SK-N-SH (cell line): ENCODE results near the gene PAGE1. TPM values are rescaled to one million over a fixed set of nuclear protein-coding genes. Genes with fewer than 3 reads are reported as not detected.

ENCODE experiments used
- CTCF ChIA-PET: fragments of 300-600, 350-600 bp; formaldehyde crosslinking; extraction: SDS; loops from one replicate; lab custom pipeline; 2021; lab: Yijun Ruan, JAX
- POLR2A ChIA-PET: fragments of 350-600 bp; sonication (Branson Sonifier 250); formaldehyde crosslinking; extraction: SDS; loops from one replicate; lab custom pipeline; 2020; ENCODE audit warnings: antibody characterized with exemption, inconsistent platforms; lab: Yijun Ruan, JAX
- DNase-seq: peaks from one replicate; pipeline ENCODE4 v3.0.0; 2012
- H2AFZ ChIP-seq: fragments of 200-600 bp; sonication (generic); 2 replicates; pipeline ENCODE4 v1.8.1; 2016; ENCODE audit warnings: antibody characterized with exemption, mild to moderate bottlenecking, low read depth
- H3F3A ChIP-seq: fragments of 200-600 bp; sonication (generic); replicated peaks from 2 replicates; pipeline ENCODE3; 2016; ENCODE audit warnings: antibody characterized with exemption, mild to moderate bottlenecking; ENCODE audit not compliant: insufficient read depth
- H3K27ac ChIP-seq, 2 experiments: fragments of 200-500 bp in 1 of 2; fragments of 200-600 bp in 1 of 2; sonication (Bioruptor generic) in 1 of 2; sonication (generic), shearing (Covaris generic) in 1 of 2; 2 replicates each; pipeline versions ENCODE4 v1.5.1 to v1.6.1; 2014 to 2016; ENCODE audit warnings: low read depth in 2 of 2, inconsistent platforms in 1 of 2, low read length in 1 of 2, mild to moderate bottlenecking in 1 of 2, mixed read lengths in 1 of 2
- H3K27me3 ChIP-seq: fragments of 200-600 bp; sonication (generic), shearing (Covaris generic); 2 replicates; pipeline ENCODE4 v1.6.1; 2016; ENCODE audit warnings: mixed run types; ENCODE audit not compliant: insufficient read depth
- H3K36me3 ChIP-seq, 2 experiments: fragments of 200-500 bp in 1 of 2; fragments of 200-600 bp in 1 of 2; sonication (Bioruptor generic) in 1 of 2; sonication (generic) in 1 of 2; replicated peaks in 1 of 2; 2 replicates each; pipeline versions ENCODE3 to v1.5.1; 2014 to 2016; ENCODE audit warnings: low read length in 1 of 2, mild to moderate bottlenecking in 1 of 2; ENCODE audit not compliant: insufficient read depth in 2 of 2, control insufficient read depth in 1 of 2
- H3K4me1 ChIP-seq, 2 experiments: fragments of 200-500 bp in 1 of 2; fragments of 200-600 bp in 1 of 2; sonication (Bioruptor generic) in 1 of 2; sonication (generic), shearing (Covaris generic) in 1 of 2; 2 replicates each; pipeline versions ENCODE4 v1.5.1 to v1.6.1; 2014 to 2016; ENCODE audit warnings: low read depth in 1 of 2, low read length in 1 of 2, mixed run types in 1 of 2; ENCODE audit not compliant: insufficient read depth in 2 of 2, control insufficient read depth in 1 of 2
- H3K4me2 ChIP-seq: fragments of 200-600 bp; sonication (generic), shearing (Covaris generic); 2 replicates; pipeline ENCODE4 v1.6.1; 2017; ENCODE audit warnings: mixed run types
- H3K4me3 ChIP-seq, 2 experiments: fragments of 200-500 bp in 1 of 2; fragments of 200-600 bp in 1 of 2; sonication (Bioruptor generic) in 1 of 2; sonication (generic), shearing (Covaris generic) in 1 of 2; 2 replicates each; pipeline versions ENCODE4 v1.5.1 to v1.8.1; 2014 to 2016; ENCODE audit warnings: low read depth in 2 of 2, inconsistent platforms in 1 of 2, low read length in 1 of 2, mild to moderate bottlenecking in 1 of 2, mixed read lengths in 1 of 2, moderate library complexity in 1 of 2
- H3K79me2 ChIP-seq: fragments of 200-600 bp; sonication (generic); 2 replicates; pipeline ENCODE4 v1.8.1; 2017; ENCODE audit warnings: mild to moderate bottlenecking; ENCODE audit not compliant: insufficient read depth
- H3K9ac ChIP-seq: fragments of 200-600 bp; sonication (generic); 2 replicates; pipeline ENCODE4 v1.6.1; 2017; ENCODE audit warnings: mixed run types
- H3K9me2 ChIP-seq: fragments of 200-600 bp; sonication (generic); 2 replicates; pipeline ENCODE4 v1.6.1; 2017; ENCODE audit warnings: mixed run types
- H3K9me3 ChIP-seq: fragments of 200-600 bp; sonication (generic); 2 replicates; pipeline ENCODE4 v1.6.1; 2017; ENCODE audit warnings: mixed run types, mild to moderate bottlenecking, moderate library complexity
- H4K20me1 ChIP-seq: fragments of 200-600 bp; sonication (generic); 2 replicates; pipeline ENCODE4 v1.6.1; 2017; ENCODE audit warnings: mild to moderate bottlenecking, mixed run types; ENCODE audit not compliant: insufficient read depth
- CHD2 ChIP-seq: fragments of 150-350 bp; IDR thresholded peaks from 2 replicates; pipeline ENCODE4 v1.6.1; 2018; ENCODE audit warnings: low read length; ENCODE audit not compliant: partially characterized antibody
- ELF1 ChIP-seq: IDR thresholded peaks from 2 replicates; pipeline ENCODE4 v1.4.0; 2012
- EP300 ChIP-seq, 2 experiments: IDR thresholded peaks; 2 replicates each; pipeline versions ENCODE4 v1.4.0 to v1.6.1; 2012; ENCODE audit warnings: borderline replicate concordance in 1 of 2, low read depth in 1 of 2, low read length in 1 of 2
- FOSL2 ChIP-seq: IDR thresholded peaks from 2 replicates; pipeline ENCODE4 v1.4.0; 2012; ENCODE audit warnings: low read depth, mild to moderate bottlenecking, moderate library complexity, borderline replicate concordance
- FOXJ3 ChIP-seq: sonication (generic); formaldehyde crosslinking; IDR thresholded peaks from 2 replicates; pipeline ENCODE4 v1.5.1; 2020; ENCODE audit warnings: mild to moderate bottlenecking, missing genetic modification reagents
- GATA2 ChIP-seq: sonication (generic); formaldehyde crosslinking; IDR thresholded peaks from 2 replicates; pipeline ENCODE4 v1.5.0; 2020; ENCODE audit warnings: mild to moderate bottlenecking, missing genetic modification reagents
- JUND ChIP-seq: IDR thresholded peaks from 2 replicates; pipeline ENCODE4 v1.4.0; 2012
- MEF2A ChIP-seq: IDR thresholded peaks from 2 replicates; pipeline ENCODE4 v1.4.0; 2012; ENCODE audit warnings: low read depth, borderline replicate concordance
- MXI1 ChIP-seq: IDR thresholded peaks from 2 replicates; pipeline ENCODE4 v1.6.1; 2012; ENCODE audit warnings: mild to moderate bottlenecking, low read depth, low read length, improper control_type of control experiment
- RAD21 ChIP-seq: IDR thresholded peaks from 2 replicates; pipeline ENCODE4 v1.6.1; 2012; ENCODE audit warnings: mild to moderate bottlenecking, low read length
- RCOR1 ChIP-seq: fragments of 150-350 bp; IDR thresholded peaks from 2 replicates; pipeline ENCODE4 v1.6.1; 2017; ENCODE audit warnings: antibody characterized with exemption, low read length
- REST ChIP-seq: IDR thresholded peaks from 2 replicates; pipeline ENCODE4 v1.6.1; 2012; ENCODE audit warnings: mild to moderate bottlenecking, low read depth, low read length, moderate library complexity
- RFX5 ChIP-seq: IDR thresholded peaks from 2 replicates; pipeline ENCODE4 v1.6.1; 2012; ENCODE audit warnings: mild to moderate bottlenecking, improper control_type of control experiment, low read length
- RXRA ChIP-seq: IDR thresholded peaks from 2 replicates; pipeline ENCODE4 v1.4.0; 2012; ENCODE audit warnings: low read depth, mild to moderate bottlenecking, borderline replicate concordance
- SIN3A ChIP-seq: IDR thresholded peaks from 2 replicates; pipeline ENCODE4 v1.6.1; 2012; ENCODE audit warnings: low read depth, mild to moderate bottlenecking, low read length, moderate library complexity, borderline replicate concordance
- TAF1 ChIP-seq: IDR thresholded peaks from 2 replicates; pipeline ENCODE4 v1.6.1; 2012; ENCODE audit warnings: low read depth, mild to moderate bottlenecking, low read length, moderate library complexity, borderline replicate concordance
- ZBTB33 ChIP-seq: IDR thresholded peaks from 2 replicates; pipeline ENCODE4 v1.4.0; 2012; ENCODE audit warnings: low read depth, borderline replicate concordance
- WGBS: methylation state at CpG from one replicate; pipeline ENCODE4 v1.1.6; 2017; ENCODE audit warnings: low lambda C conversion rate; 5-methylcytosine and 5-hydroxymethylcytosine counted together
- polyA plus RNA-seq, 3 experiments: library from polyadenylated mRNA; depleted of rRNA; stranded (reverse); fragments of >200 nt; gene quantifications; 2 replicates each; pipeline ENCODE4 v1.2.3, GENCODE V29; 2012

PAGE1 gene
- polyA plus RNA-seq, 1 of the 3 experiments (the other 2 are of a cell fraction), result 0.54 TPM

- TF ChIP-seq ZBTB33 (no peak), ELF1 (no peak), FOSL2 (no peak)
Observed at GRCh38 chrX:49659771-49660170, 36.0 kb downstream of the PAGE1 start (continued).

- no peak for DNase-seq
- no peak overlapping the region for H3K9ac ChIP-seq
- POLR2A ChIA-PET, result no interaction called here
- 0% methylated on average over 3 of the region's 3 CpGs for WGBS
- H3K4me3 ChIP-seq, result no peak overlapping the region
- no peaks in the 10 kb centered on the region for H3K9me2 ChIP-seq
- no peaks in the 10 kb centered on the region for H3F3A ChIP-seq
- H4K20me1 ChIP-seq, result no peaks in the 10 kb centered on the region
- H3K27ac ChIP-seq, result no peak overlapping the region
- H2AFZ ChIP-seq, result no peak overlapping the region
- H3K27me3 ChIP-seq, result no peaks in the 10 kb centered on the region; the same call in 1 of the 2 replicates
- H3K36me3 ChIP-seq, result no peaks in the 10 kb centered on the region
- H3K4me1 ChIP-seq, result no peaks in the 10 kb centered on the region
- no peak for TF ChIP-seq MXI1
- no peak for TF ChIP-seq RXRA
- no peak for TF ChIP-seq CHD2
- no peak for TF ChIP-seq SIN3A
- no peak for TF ChIP-seq RCOR1
- no peaks in the 10 kb centered on the region for H3K79me2 ChIP-seq
- no peak overlapping the region for H3K4me2 ChIP-seq
- CTCF ChIA-PET, result no interaction called here
- H3K9me3 ChIP-seq, result no peaks in the 10 kb centered on the region
Observed at GRCh38 chrX:49656533-49656932, 39.3 kb downstream of the PAGE1 start.

GRCh38 chrX:49644991-49645637 is 50.7 kb downstream of the PAGE1 start:
- TF ChIP-seq FOSL2 (no peak), TAF1 (no peak), EP300 (IDR thresholded peaks at IDR 0.05; ENCODE audit: borderline replicate concordance in 1 of 2, low read depth in 1 of 2, low read length in 1 of 2) (no peak), GATA2 (no peak), FOXJ3 (CRISPR knock-in tag) (no peak), RFX5 (no peak), RCOR1 (no peak), MXI1 (no peak), MEF2A (no peak), REST (no peak), JUND (no peak), RAD21 (no peak), ZBTB33 (no peak)
- H3K4me2 ChIP-seq, result no peak overlapping the region
- no peaks in the 10 kb centered on the region for H3K9me2 ChIP-seq
- no peaks in the 10 kb centered on the region for H3K9me3 ChIP-seq
- H3F3A ChIP-seq, result no peaks in the 10 kb centered on the region
- DNase-seq, result no peak
- no peak overlapping the region for H3K27ac ChIP-seq
- CTCF ChIA-PET, result no interaction called here
- no peaks in the 10 kb centered on the region for H3K79me2 ChIP-seq
- peaks cover 8% of the 10 kb centered on the region; the same call in 1 of the 2 replicates for H3K27me3 ChIP-seq
- no peaks in the 10 kb centered on the region for H3K4me1 ChIP-seq
- WGBS, result 2% methylated on average over 8 of the region's 8 CpGs
- no peak overlapping the region for H3K4me3 ChIP-seq
- POLR2A ChIA-PET, result no interaction called here
- H3K36me3 ChIP-seq, result no peaks in the 10 kb centered on the region
- H2AFZ ChIP-seq, result no peak overlapping the region
- H3K9ac ChIP-seq, result no peak overlapping the region
- no peaks in the 10 kb centered on the region for H4K20me1 ChIP-seq
